ENCODE measurements around the gene UNC13B. TPM values are rescaled to one million over a fixed set of nuclear protein-coding genes. Genes with fewer than 3 reads are reported as not detected.

The UNC13B gene
- total RNA-seq, 2 donors from 2014 or later: 20.2 to 29.3 TPM

DNA sequence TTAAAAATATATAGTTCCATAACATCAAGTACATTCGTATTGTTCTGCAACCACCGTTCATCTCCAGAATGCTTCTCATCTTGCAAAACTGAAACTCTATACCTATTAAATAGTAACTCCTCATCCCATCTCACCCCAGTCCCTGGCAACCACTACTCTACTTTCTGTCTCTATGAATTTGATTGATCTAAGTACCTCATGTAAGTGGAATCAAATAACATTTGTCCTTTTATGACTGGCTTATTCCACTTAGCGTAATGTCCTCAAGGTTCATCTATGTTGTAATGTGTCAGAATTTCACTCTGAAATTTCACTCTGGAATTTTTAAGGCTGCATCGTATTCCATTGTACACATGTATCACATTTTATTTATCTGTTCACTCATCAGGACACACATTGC lies 196.0 kb downstream of the UNC13B start:
- 92 to 95% methylated on average over 4 of the region's 4 CpGs for WGBS, 2 donors
- Histone ChIP-seq H3K27me3 (no peaks in the 10 kb centered on the region), H3K27ac (no peak overlapping the region), H3K9me3 (no peaks in the 10 kb centered on the region), H3K4me3 (no peak overlapping the region), H3K36me3 (replicated peaks in 1 of 2; ENCODE audit: insufficient read depth in 1 of 2, low read depth in 2 of 2) (no peaks in the 10 kb centered on the region), H3K4me1 (no peaks in the 10 kb centered on the region)
- DNase-seq (no peak), ATAC-seq (no peak)
- TF ChIP-seq, protein P1, sequence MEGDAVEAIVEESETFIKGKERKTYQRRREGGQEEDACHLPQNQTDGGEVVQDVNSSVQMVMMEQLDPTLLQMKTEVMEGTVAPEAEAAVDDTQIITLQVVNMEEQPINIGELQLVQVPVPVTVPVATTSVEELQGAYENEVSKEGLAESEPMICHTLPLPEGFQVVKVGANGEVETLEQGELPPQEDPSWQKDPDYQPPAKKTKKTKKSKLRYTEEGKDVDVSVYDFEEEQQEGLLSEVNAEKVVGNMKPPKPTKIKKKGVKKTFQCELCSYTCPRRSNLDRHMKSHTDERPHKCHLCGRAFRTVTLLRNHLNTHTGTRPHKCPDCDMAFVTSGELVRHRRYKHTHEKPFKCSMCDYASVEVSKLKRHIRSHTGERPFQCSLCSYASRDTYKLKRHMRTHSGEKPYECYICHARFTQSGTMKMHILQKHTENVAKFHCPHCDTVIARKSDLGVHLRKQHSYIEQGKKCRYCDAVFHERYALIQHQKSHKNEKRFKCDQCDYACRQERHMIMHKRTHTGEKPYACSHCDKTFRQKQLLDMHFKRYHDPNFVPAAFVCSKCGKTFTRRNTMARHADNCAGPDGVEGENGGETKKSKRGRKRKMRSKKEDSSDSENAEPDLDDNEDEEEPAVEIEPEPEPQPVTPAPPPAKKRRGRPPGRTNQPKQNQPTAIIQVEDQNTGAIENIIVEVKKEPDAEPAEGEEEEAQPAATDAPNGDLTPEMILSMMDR (IDR thresholded peaks at IDR 0.05): no peak
- TF ChIP-seq POLR2A (IDR thresholded peaks at IDR 0.05): no peak
- intact Hi-C loops (cut with DNase I): no loop called here

DNA sequence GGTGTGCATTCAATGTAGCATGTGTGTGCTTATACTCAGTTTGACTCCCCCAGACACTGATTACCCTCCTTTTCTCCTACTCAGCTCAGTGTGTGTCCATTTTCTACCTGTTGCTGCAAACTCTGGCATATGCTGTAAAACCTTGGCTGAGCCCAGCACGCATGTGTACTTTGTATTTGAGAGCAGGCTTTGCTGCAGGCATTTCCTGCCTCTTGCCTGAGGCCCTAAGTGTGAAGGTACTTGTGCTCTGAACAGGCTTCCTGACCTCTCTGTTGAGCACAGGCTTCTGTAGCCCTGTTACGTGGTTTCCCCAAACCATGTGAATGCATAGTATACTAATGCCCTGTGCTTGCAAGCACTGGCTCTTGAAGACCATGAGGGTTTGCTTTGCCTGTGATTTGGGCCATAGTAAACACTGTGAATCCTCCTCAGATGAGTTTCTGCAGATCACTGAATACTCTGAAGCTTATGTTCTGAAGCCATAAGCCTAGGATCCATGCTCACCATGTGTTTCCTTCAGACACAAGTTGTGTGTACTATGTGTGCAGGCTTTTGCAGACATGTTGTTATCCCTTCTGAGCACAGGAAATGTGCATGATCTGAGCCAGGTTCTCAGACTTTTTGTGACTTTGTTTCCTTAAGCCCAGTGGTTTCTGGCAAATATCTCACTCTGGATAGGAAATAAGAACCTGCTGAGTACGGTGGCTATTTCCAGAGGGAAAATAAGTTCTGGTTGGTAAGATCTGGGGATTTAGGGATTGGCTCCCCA lies 203.2 kb downstream of the UNC13B start:
- no peaks in the 10 kb centered on the region for H3K4me1 ChIP-seq
- 79 to 82% methylated on average over 3 of the region's 3 CpGs for WGBS, 2 donors
- H3K27me3 ChIP-seq: no peaks in the 10 kb centered on the region
- no peak overlapping the region for H3K27ac ChIP-seq
- intact Hi-C loops (cut with DNase I): no loop called here
- ATAC-seq (no peak), DNase-seq (no peak)
- TF ChIP-seq, protein P1 (IDR thresholded peaks at IDR 0.05): no peak
- TF ChIP-seq POLR2A (IDR thresholded peaks at IDR 0.05): no peak
- H3K36me3 ChIP-seq (replicated peaks in 1 of 2; ENCODE audit: insufficient read depth in 1 of 2, low read depth in 2 of 2): peaks cover 0 to 3% of the 10 kb centered on the region in 2 donors
- H3K9me3 ChIP-seq: no peaks in the 10 kb centered on the region
- no peak overlapping the region for H3K4me3 ChIP-seq

- Histone ChIP-seq H3K27ac (no peak overlapping the region), H3K27me3 (no peaks in the 10 kb centered on the region), H3K36me3 (replicated peaks in 1 of 2; ENCODE audit: insufficient read depth in 1 of 2, low read depth in 2 of 2) (peaks cover 0 to 5% of the 10 kb centered on the region in 2 donors), H3K9me3 (no peaks in the 10 kb centered on the region), H3K4me1 (no peaks in the 10 kb centered on the region), H3K4me3 (no peak overlapping the region)
- 93 to 100% methylated on average over 2 of the region's 2 CpGs for WGBS, 2 donors
- DNase-seq (no peak), ATAC-seq (no peak)
- intact Hi-C loops (cut with DNase I): no loop called here
- TF ChIP-seq, protein P1 (IDR thresholded peaks at IDR 0.05): no peak
- TF ChIP-seq POLR2A (IDR thresholded peaks at IDR 0.05): no peak
Observed at GRCh38 chr9:35366627-35367026, 204.8 kb downstream of the UNC13B start.

GRCh38 chr9:35367451-35367850 lies 205.6 kb downstream of the UNC13B start:
- DNase-seq: no peak
- peaks cover 0 to 5% of the 10 kb centered on the region in 2 donors for H3K36me3 ChIP-seq (replicated peaks in 1 of 2; ENCODE audit: insufficient read depth in 1 of 2, low read depth in 2 of 2)
- intact Hi-C loops (cut with DNase I): no loop called here
- no peaks in the 10 kb centered on the region for H3K4me1 ChIP-seq
- no peak overlapping the region for H3K4me3 ChIP-seq
- H3K27me3 ChIP-seq: no peaks in the 10 kb centered on the region
- no peak for TF ChIP-seq POLR2A (IDR thresholded peaks at IDR 0.05)
- TF ChIP-seq, protein P1 (IDR thresholded peaks at IDR 0.05): no peak
- no peaks in the 10 kb centered on the region for H3K9me3 ChIP-seq
- H3K27ac ChIP-seq: no peak overlapping the region
- WGBS, 2 donors: 85 to 90% methylated on average over 2 of the region's 2 CpGs
- no peak for ATAC-seq

DNA sequence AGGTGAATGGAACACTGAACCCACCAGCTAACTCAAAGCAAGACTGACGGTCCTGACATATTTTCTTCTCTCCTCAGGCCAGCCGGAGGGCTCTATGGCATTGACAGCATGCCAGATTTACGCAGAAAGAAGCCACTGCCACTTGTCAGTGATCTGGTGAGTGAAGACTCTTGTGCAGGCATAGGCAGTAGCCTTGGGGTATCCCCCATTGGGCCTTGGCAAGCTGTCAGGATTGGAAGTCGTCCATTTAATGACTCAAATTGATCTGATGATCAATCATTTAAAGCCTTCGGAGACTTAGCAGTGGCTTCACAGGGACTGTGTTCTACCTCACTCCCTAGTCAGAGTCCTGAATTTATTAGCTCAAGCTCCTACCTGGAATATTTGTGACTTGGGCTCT lies 208.4 kb downstream of the UNC13B start:
- H3K27ac ChIP-seq: no peak overlapping the region
- intact Hi-C loops (cut with DNase I): no loop called here
- DNase-seq: no peak
- 85 to 86% methylated on average over 5 of the region's 5 CpGs for WGBS, 2 donors
- H3K36me3 ChIP-seq (replicated peaks in 1 of 2; ENCODE audit: insufficient read depth in 1 of 2, low read depth in 2 of 2): peaks cover 0 to 5% of the 10 kb centered on the region in 2 donors
- H3K27me3 ChIP-seq: no peaks in the 10 kb centered on the region
- no peak for ATAC-seq
- no peaks in the 10 kb centered on the region for H3K4me1 ChIP-seq
- no peak overlapping the region for H3K4me3 ChIP-seq
- H3K9me3 ChIP-seq: no peaks in the 10 kb centered on the region
- TF ChIP-seq POLR2A (IDR thresholded peaks at IDR 0.05): no peak
- TF ChIP-seq, protein P1 (IDR thresholded peaks at IDR 0.05): no peak

All from body of pancreas (tissue), 4 donors.